HG03095 (cell line): ENCODE data around the gene TRIM3.
A peak's percentile ranks its signal among the peaks of the same experiment; 100 is the strongest.

Experiments used
- ATAC-seq: cut with Tn5 transposase; IDR thresholded peaks from one replicate; pipeline ENCODE4 v1.9.1; 2021; ENCODE audit warnings: moderate library complexity; ENCODE audit not compliant: unreplicated experiment

The TRIM3 gene

GRCh38 chr11:6404342-6405051 lies 69.2 kb downstream of the TRIM3 start:
- ATAC-seq: no peak

DNA sequence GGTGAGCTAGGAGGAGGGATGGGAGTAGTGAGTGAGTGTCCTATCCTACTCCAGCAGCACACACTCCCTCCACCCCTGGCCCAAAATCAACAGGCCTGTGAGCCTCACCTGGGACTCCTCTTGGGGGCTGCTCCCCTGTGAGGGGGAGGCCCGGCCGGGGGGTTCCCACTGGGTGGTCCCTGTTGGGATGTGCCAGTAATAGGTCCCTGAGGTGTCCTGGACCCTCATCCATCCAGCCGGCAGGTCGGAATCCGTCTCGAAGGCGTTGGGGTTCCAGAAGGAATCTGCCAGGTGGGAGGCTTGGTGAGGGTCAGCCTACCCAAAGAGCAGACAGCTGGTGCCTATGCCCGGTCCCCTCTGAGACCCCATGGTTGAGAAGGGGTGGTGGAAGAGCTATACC lies 70.2 kb downstream of the TRIM3 start:
- ATAC-seq: no peak

- peak; percentile 93 for ATAC-seq
Observed at GRCh38 chr11:6402561-6402981, 71.2 kb downstream of the TRIM3 start.

DNA sequence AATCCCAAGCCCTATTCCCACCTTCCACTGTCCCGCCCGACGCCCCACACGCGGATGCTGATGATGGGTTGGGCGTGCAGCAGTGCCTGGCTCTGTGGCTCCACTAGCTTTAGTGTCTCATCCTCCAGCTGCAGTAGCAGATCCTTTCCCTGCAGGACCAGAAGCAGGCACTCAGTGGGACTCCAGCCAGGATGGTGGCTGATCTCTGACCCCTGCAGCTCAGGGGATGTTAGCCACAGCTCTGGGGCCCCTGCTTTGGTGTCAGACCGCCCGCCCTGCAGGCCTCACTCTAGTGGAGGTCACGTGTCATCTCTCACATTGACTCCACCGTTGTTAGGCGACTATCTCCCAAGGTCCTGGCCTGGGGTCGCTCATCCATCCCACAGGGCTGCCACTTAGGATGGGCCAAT lies 71.7 kb downstream of the TRIM3 start:
- peak; percentile 46 for ATAC-seq

GRCh38 chr11:6401464-6401863 lies 72.3 kb downstream of the TRIM3 start:
- no peak for ATAC-seq

DNA sequence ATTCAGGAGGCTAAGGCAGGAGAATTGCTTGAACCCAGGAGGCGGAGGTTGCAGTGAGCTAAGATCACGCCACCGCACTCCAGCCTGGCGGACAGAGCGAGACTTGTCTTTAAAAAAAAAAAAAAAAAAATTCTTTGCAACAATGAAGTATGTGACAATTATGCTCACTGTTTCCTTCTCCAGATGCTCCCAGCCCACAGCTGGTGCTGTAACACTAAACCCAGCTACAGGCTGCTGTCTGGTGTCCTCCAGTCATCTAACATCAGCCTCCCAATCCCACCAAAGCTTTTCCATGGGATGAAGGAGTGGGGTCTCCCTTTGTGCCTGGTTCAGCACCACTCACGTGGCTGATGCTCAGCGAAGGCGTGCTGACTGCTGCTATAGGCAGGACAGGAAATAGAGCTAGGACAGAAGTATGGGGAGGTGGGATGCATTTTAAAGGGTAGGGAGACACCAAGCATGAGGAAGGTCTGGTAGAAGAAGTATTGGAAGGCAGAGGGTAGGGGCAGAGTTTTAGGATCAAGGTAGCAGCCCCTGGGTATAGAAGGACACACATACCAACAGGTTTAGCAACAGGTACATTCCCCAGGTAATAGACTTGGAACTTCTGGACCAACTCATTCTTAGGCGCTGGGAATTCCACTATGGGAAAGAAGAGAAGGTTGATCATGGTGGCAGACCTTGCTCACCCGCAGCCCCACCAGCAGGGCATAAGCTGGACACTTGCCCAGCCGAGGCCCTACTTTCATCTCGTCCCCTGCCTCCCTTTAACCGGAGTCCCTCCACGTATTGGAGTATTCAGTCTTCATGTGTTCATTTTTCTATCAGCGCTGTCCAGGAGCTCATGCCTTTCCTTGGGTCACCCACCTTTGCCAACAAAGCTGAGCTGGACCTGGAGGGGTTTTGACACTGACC lies 73.1 kb downstream of the TRIM3 start:
- ATAC-seq: no peak
